ENCODE results near the gene WNT4. TPM values are rescaled to one million over a fixed set of nuclear protein-coding genes. Genes with fewer than 3 reads are reported as not detected.

WNT4 gene
- total RNA-seq, 1 experiment from 2014 or later, result 1.5 TPM

GRCh38 chr1:22129501-22130117 lies 13.3 kb downstream of the WNT4 start:
- ChIA-PET RAD21 (ENCODE audit: low non-redundant PET in 1 of 2, low total read pairs in 2 of 2, uncharacterized antibody in 2 of 2, unreplicated experiment in 2 of 2) (no interaction called here), POLR2A (no interaction called here), CTCF (interaction anchor here (0.7 to 1.3 kb wide), 2 partner anchors 12 to 287 kb away, joined by 3 read pairs; no protein-coding TSS in a partner anchor)
- TF ChIP-seq POLR2A (IDR thresholded peaks at IDR 0.05; ENCODE audit: borderline replicate concordance, extremely low read depth, insufficient read depth, insufficient read length) (no peak), CEBPB (IDR thresholded peaks at IDR 0.05; ENCODE audit: low read depth) (no peak), REST (IDR thresholded peaks at IDR 0.05; ENCODE audit: low read depth) (no peak), CTCF (IDR thresholded peaks at IDR 0.05 in 2 of 3, conservative IDR thresholded peaks at IDR 0.05 in 1 of 3; ENCODE audit: borderline replicate concordance in 1 of 3, insufficient read depth in 1 of 3, low read depth in 2 of 3, low read length in 2 of 3) (no peak), ELF1 (IDR thresholded peaks at IDR 0.05; ENCODE audit: borderline replicate concordance, low read depth) (no peak), RAD21 (IDR thresholded peaks at IDR 0.05; ENCODE audit: low read depth) (no peak), SRF (IDR thresholded peaks at IDR 0.05; ENCODE audit: low read depth) (no peak), JUND (IDR thresholded peaks at IDR 0.05) (no peak), POLR2AphosphoS5 (IDR thresholded peaks at IDR 0.05; ENCODE audit: low read depth, low read length) (no peak), FOSL1 (IDR thresholded peaks at IDR 0.05; ENCODE audit: low read depth) (no peak), ZNF274 (IDR thresholded peaks at IDR 0.05; ENCODE audit: low read depth, low read length) (no peak)
- Histone ChIP-seq H3K27ac (ENCODE audit: low read depth, low read length) (no peak overlapping the region), H3K9me2 (ENCODE audit: insufficient read depth) (no peaks in the 10 kb centered on the region), H4K20me1 (ENCODE audit: insufficient read depth) (no peaks in the 10 kb centered on the region), H3K4me2 (ENCODE audit: low read length) (no peak overlapping the region), H3K36me3 (ENCODE audit: control insufficient read depth in 1 of 2, insufficient read depth in 2 of 2, low read length in 2 of 2) (no peaks in the 10 kb centered on the region), H3K4me1 (ENCODE audit: control insufficient read depth in 1 of 2, insufficient read depth in 2 of 2, low read length in 2 of 2) (peaks cover 5 to 13% of the 10 kb centered on the region in 2 experiments), H3K27me3 (ENCODE audit: insufficient read depth, low read length) (no peaks in the 10 kb centered on the region), H3K9me3 (ENCODE audit: control insufficient read depth in 1 of 2, insufficient read depth in 1 of 2, low read depth in 1 of 2, low read length in 2 of 2) (no peaks in the 10 kb centered on the region), H3K4me3 (replicated peaks in 1 of 2; ENCODE audit: low read depth in 1 of 2, low read length in 2 of 2) (no peak overlapping the region), H2AFZ (ENCODE audit: low read depth, low read length, poor library complexity, severe bottlenecking) (no peak overlapping the region), H3K79me2 (ENCODE audit: insufficient read depth, low read length) (no peaks in the 10 kb centered on the region), H3K9ac (ENCODE audit: low read length) (no peak overlapping the region)
- ATAC-seq (no peak), DNase-seq (ENCODE audit: low read depth, low spot score) (no peak)
- BruUV-seq (replicated peaks), result no TSS peak
- intact Hi-C loops (cut with micrococcal nuclease), result loop anchor here (5.0 kb wide), 1 partner anchor 513 kb away; the partner anchor contains the start of gene C1QC

Data from HCT116 (cell line).